ENCODE results near the gene KIF17.

The KIF17 gene

GRCh38 chr1:20626098-20626427, 91.7 kb downstream of the KIF17 start:
- DNase-seq (ENCODE audit: low read depth) = no peak
- no peak for TF ChIP-seq CTCF (conservative IDR thresholded peaks at IDR 0.05; ENCODE audit: control insufficient read depth, insufficient read depth, low read depth, low read length)
- no peak overlapping the region for H3K4me3 ChIP-seq (ENCODE audit: control insufficient read depth, low read depth, low read length)

DNA sequence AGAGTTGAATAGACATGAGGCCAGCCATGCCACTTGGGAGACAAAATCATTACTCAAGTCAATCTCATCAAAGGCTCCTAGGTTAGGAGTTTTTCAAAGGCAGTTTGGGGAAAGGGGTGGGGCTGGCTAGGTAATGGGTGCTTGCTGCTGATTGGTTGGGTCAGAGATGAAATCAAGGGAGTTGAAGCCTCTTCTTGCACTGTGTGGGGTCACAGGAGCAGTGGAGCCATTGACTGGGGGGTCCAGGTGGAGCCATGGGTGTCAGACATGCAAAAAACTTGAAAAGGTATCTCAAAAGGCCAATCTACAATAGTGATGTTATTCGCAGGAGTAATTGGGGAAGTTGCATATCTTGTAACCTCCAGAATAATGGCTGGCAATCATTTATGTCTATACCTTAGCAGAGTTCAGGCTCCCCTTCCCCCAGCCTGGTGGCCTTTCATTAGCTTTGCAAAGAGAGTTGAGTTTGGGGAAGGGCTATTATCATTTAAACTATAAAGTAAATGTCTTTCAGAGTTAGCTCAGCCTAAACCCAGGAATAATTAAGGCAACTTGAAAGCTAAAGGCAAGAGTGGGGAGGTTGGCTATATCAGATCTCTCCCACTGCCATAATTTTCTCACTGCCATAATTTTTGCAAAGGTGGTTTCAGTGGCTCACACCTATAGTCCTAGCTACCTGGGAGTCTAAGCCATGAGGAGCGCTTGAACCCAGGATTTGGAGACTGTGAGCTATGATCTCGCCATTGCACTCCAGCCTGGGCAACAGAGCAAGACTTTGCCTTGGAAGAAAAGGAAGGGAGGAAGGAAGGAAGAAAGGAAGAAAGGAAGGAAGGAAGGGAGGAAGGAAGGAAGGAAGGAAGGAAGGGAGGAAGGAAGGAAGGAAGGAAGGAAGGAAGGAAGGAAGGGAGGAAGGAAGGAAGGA, 92.4 kb downstream of the KIF17 start:
- DNase-seq (ENCODE audit: low read depth) = no peak
- TF ChIP-seq CTCF (conservative IDR thresholded peaks at IDR 0.05; ENCODE audit: control insufficient read depth, insufficient read depth, low read depth, low read length) = no peak
- H3K4me3 ChIP-seq (ENCODE audit: control insufficient read depth, low read depth, low read length) = no peak overlapping the region

DNA sequence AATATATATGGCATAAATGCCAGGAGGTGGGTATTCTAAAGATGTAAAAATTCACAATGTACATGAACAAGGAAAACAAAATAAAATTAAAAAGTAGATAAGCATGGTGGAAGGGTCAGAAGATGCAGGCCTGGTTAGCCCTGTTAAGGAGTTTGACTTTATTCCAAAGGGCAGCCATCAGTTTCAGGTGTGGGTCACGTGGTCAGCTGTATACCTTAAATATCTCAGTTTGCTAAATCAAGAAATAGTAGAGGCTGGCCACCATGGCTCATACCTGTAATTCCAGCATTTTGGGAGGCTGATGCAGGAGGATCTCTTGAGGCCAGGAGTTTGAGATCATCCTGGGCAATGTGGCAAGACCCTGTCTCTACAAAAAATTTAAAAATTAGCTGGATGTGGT, 93.1 kb downstream of the KIF17 start:
- no peak for TF ChIP-seq CTCF (conservative IDR thresholded peaks at IDR 0.05; ENCODE audit: control insufficient read depth, insufficient read depth, low read depth, low read length)
- no peak for DNase-seq (ENCODE audit: low read depth)
- H3K4me3 ChIP-seq (ENCODE audit: control insufficient read depth, low read depth, low read length) = no peak overlapping the region

DNA sequence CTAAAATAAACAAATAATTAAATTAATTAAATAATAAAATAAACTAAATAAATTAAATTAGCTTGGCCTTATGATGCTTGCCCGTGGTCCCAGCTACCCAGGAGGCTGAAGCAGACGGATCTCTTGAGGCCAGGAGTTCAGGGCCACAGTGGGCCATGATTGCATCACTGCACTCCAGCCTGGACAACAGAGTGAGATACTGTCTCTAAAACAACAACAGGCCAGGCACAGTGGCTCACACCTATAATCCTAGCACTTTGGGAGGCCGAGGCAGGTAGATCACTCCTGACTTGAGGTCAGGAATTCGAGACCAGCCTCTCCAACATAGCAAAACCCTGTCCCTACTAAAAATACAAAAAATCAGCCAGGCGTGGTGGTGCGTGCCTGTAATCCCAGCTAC, 96.8 kb downstream of the KIF17 start:
- H3K4me3 ChIP-seq (ENCODE audit: control insufficient read depth, low read depth, low read length) = no peak overlapping the region
- no peak for DNase-seq (ENCODE audit: low read depth)
- TF ChIP-seq CTCF (conservative IDR thresholded peaks at IDR 0.05; ENCODE audit: control insufficient read depth, insufficient read depth, low read depth, low read length) = no peak

DNA sequence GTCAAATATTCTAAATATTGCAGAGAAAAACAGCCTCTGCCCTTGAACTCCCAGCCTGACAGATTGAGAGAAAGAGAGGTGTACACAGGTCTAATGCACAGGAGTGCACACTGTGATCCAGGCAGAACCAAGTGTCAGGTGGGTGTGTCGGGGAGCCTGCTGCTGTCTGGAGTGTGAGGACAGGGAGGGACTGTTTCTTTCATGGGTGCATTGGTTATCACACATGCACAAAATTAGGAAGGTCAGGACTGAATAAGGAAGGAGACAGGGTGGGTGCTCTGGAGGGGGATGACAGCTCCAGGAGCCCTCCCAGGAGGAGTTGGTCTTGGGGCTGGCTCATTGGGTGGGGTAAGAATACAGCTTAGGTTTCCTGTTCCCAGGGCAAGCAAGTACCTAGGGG, 97.8 kb downstream of the KIF17 start:
- no peak for TF ChIP-seq CTCF (conservative IDR thresholded peaks at IDR 0.05; ENCODE audit: control insufficient read depth, insufficient read depth, low read depth, low read length)
- no peak for DNase-seq (ENCODE audit: low read depth)
- H3K4me3 ChIP-seq (ENCODE audit: control insufficient read depth, low read depth, low read length) = no peak overlapping the region

DNA sequence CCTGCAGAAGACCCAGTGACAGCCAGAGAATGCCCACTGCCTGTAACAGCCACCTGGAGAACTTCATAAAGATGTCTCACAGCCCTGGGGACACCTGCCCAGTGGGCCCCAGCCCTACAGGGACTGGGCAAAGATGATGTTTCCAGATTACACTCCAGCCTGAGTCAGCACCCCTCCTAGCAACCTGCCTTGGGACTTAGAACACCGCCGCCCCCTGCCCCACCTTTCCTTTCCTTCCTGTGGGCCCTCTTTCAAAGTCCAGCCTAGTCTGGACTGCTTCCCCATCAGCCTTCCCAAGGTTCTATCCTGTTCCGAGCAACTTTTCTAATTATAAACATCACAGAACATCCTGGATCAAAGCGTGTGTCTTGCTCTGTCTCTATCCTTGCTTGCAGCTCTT, 99.3 kb downstream of the KIF17 start:
- DNase-seq (ENCODE audit: low read depth) = no peak
- TF ChIP-seq CTCF (conservative IDR thresholded peaks at IDR 0.05; ENCODE audit: control insufficient read depth, insufficient read depth, low read depth, low read length) = no peak
- H3K4me3 ChIP-seq (ENCODE audit: control insufficient read depth, low read depth, low read length) = no peak overlapping the region

Measured in fibroblast of mammary gland (primary cell).